Measurements from ENCODE around the gene ENTPD8.

ENTPD8 gene

GRCh38 chr9:137460363-137461315 lies 19.5 kb upstream of the ENTPD8 start:
- DNase-seq: no peak
- in situ Hi-C loops (cut with MboI; ENCODE audit: low pct_unique_long_range_greater_than_20kb, low sequenced_read_pairs): no loop called here

- DNase-seq: no peak
- in situ Hi-C loops (cut with MboI; ENCODE audit: low pct_unique_long_range_greater_than_20kb, low sequenced_read_pairs): no loop called here
Measured at GRCh38 chr9:137459601-137460362, 18.6 kb upstream of the ENTPD8 start.

GRCh38 chr9:137459152-137459600 lies 18.0 kb upstream of the ENTPD8 start, which contains the start of gene NSMF:
TSS of gene NSMF (minus strand) at chr9:137459334. CDS start at chr9:137459102, 232 bp downstream.
- DNase-seq: peak; percentile 89
- in situ Hi-C loops (cut with MboI; ENCODE audit: low pct_unique_long_range_greater_than_20kb, low sequenced_read_pairs): no loop called here

- in situ Hi-C loops (cut with MboI; ENCODE audit: low pct_unique_long_range_greater_than_20kb, low sequenced_read_pairs): no loop called here
- DNase-seq: no peak
Measured at GRCh38 chr9:137458194-137459151, 17.3 kb upstream of the ENTPD8 start.

- DNase-seq: no peak
- in situ Hi-C loops (cut with MboI; ENCODE audit: low pct_unique_long_range_greater_than_20kb, low sequenced_read_pairs): no loop called here
Measured at GRCh38 chr9:137457406-137458193, 16.4 kb upstream of the ENTPD8 start.

- no peak for DNase-seq
Measured at GRCh38 chr9:137456864-137457405, 15.8 kb upstream of the ENTPD8 start.

GRCh38 chr9:137456061-137456863 lies 15.1 kb upstream of the ENTPD8 start:
- in situ Hi-C loops (cut with MboI; ENCODE audit: low pct_unique_long_range_greater_than_20kb, low sequenced_read_pairs): no loop called here
- no peak for DNase-seq

More at GRCh38 chr9:137456864-137457405, 15.8 kb upstream of the ENTPD8 start:
- in situ Hi-C loops (cut with MboI; ENCODE audit: low pct_unique_long_range_greater_than_20kb, low sequenced_read_pairs): no loop called here

- DNase-seq: no peak
- in situ Hi-C loops (cut with MboI; ENCODE audit: low pct_unique_long_range_greater_than_20kb, low sequenced_read_pairs): no loop called here
Measured at GRCh38 chr9:137455359-137455991, 14.3 kb upstream of the ENTPD8 start.

- in situ Hi-C loops (cut with MboI; ENCODE audit: low pct_unique_long_range_greater_than_20kb, low sequenced_read_pairs): no loop called here
- DNase-seq: no peak
Measured at GRCh38 chr9:137454597-137455358, 13.6 kb upstream of the ENTPD8 start.

- in situ Hi-C loops (cut with MboI; ENCODE audit: low pct_unique_long_range_greater_than_20kb, low sequenced_read_pairs): no loop called here
- no peak for DNase-seq
Measured at GRCh38 chr9:137454145-137454596, 13.0 kb upstream of the ENTPD8 start.

GRCh38 chr9:137453643-137454081 lies 12.5 kb upstream of the ENTPD8 start:
- in situ Hi-C loops (cut with MboI; ENCODE audit: low pct_unique_long_range_greater_than_20kb, low sequenced_read_pairs): no loop called here

GRCh38 chr9:137452761-137453642 lies 11.8 kb upstream of the ENTPD8 start:
- in situ Hi-C loops (cut with MboI; ENCODE audit: low pct_unique_long_range_greater_than_20kb, low sequenced_read_pairs): no loop called here
- DNase-seq: no peak

More at GRCh38 chr9:137453643-137454081, 12.5 kb upstream of the ENTPD8 start:
- no peak for DNase-seq

- in situ Hi-C loops (cut with MboI; ENCODE audit: low pct_unique_long_range_greater_than_20kb, low sequenced_read_pairs): no loop called here
- no peak for DNase-seq
Measured at GRCh38 chr9:137452006-137452760, 11.0 kb upstream of the ENTPD8 start.
